ENCODE results near the gene VPS8.
"Not testable (repeated sequence)": the region's sequence is repeated elsewhere in the genome, so short reads cannot be mapped to it uniquely, and the experiment has no call there.

The VPS8 gene

GRCh38 chr3:184885112-184885511, 73.1 kb downstream of the VPS8 start:
- no peak for DNase-seq (ENCODE audit: extremely low read depth, low read depth)
- TF ChIP-seq CTCF (IDR thresholded peaks at IDR 0.05; ENCODE audit: low read depth, low read length, missing control alignments) = no peak
- H3K4me3 ChIP-seq (replicated peaks; ENCODE audit: low read depth, low read length) = no peak overlapping the region

DNA sequence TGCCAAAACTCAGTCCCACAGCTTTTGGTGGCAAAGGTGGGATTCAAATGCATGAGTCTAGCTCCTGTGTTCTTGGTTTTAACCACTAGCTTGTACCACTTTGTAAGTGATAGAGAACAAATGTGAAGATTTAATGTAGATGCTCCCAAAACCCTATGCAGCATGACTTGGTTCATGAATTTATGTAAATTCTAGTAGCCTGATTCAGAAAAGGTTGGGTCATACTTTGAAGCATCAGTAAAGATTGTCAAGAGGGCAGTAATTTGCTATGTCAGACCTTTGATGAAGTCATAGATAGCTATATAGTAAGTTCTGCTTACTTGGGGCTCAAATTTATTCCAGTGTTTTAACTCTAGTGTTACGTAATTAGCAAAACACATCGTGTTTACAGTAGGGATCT, 75.6 kb downstream of the VPS8 start:
- H3K4me3 ChIP-seq (replicated peaks; ENCODE audit: low read depth, low read length) = no peak overlapping the region
- no peak for TF ChIP-seq CTCF (IDR thresholded peaks at IDR 0.05; ENCODE audit: low read depth, low read length, missing control alignments)
- no peak for DNase-seq (ENCODE audit: extremely low read depth, low read depth)

- no peak for TF ChIP-seq CTCF (IDR thresholded peaks at IDR 0.05; ENCODE audit: low read depth, low read length, missing control alignments)
- H3K4me3 ChIP-seq (replicated peaks; ENCODE audit: low read depth, low read length) = no peak overlapping the region
- DNase-seq (ENCODE audit: extremely low read depth, low read depth) = no peak
Measured at GRCh38 chr3:184889312-184889904, 77.4 kb downstream of the VPS8 start.

- H3K4me3 ChIP-seq (replicated peaks; ENCODE audit: low read depth, low read length) = no peak overlapping the region
- DNase-seq (ENCODE audit: extremely low read depth, low read depth) = no peak
- TF ChIP-seq CTCF (IDR thresholded peaks at IDR 0.05; ENCODE audit: low read depth, low read length, missing control alignments) = no peak
Measured at GRCh38 chr3:184894051-184894450, 82.1 kb downstream of the VPS8 start.

DNA sequence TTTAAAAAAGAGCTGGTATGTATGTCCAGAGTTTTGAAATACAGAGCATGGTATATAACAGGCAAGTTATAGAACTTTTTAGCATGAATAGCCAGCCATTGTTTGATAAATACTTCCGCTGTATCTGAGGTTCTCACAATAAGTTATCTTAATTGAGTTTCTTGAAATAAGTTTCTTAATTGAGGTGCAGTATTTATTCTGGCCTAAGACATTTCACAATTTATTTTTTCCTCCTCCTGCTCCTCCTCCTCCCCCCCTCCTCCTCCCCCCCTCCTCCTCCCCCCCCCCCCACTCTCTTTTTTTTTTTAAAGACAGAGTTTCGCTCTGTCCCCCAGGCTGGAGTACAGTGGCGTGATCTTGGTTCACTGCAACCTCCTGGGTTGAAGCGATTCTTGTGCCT, 83.4 kb downstream of the VPS8 start:
- no peak for DNase-seq (ENCODE audit: extremely low read depth, low read depth)
- H3K4me3 ChIP-seq (replicated peaks; ENCODE audit: low read depth, low read length) = no peak overlapping the region
- no peak for TF ChIP-seq CTCF (IDR thresholded peaks at IDR 0.05; ENCODE audit: low read depth, low read length, missing control alignments)

DNA sequence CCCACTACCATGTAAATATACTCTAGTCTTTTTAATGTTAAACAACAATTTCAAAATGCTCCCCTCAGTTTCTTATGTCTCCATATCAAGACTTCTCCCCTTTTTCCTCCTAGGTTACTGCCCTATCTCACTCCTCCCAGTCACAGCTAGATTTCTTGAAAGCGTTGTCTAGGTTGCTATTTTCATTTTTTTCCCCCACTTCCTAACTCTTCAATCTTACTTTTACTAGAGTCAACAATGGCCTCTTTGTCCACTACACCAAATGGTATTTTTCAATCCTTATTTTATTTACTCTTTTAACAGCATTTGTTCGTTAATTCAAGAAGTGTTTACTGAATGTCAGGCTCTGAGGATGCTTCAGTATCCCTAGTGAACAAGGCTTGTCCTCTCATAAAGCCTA, 84.4 kb downstream of the VPS8 start:
- no peak for TF ChIP-seq CTCF (IDR thresholded peaks at IDR 0.05; ENCODE audit: low read depth, low read length, missing control alignments)
- H3K4me3 ChIP-seq (replicated peaks; ENCODE audit: low read depth, low read length) = no peak overlapping the region
- DNase-seq (ENCODE audit: extremely low read depth, low read depth) = no peak

GRCh38 chr3:184899953-184900595, 88.1 kb downstream of the VPS8 start:
- no peak for DNase-seq (ENCODE audit: extremely low read depth, low read depth)
- TF ChIP-seq CTCF (IDR thresholded peaks at IDR 0.05; ENCODE audit: low read depth, low read length, missing control alignments) = no peak
- no peak overlapping the region for H3K4me3 ChIP-seq (replicated peaks; ENCODE audit: low read depth, low read length)

DNA sequence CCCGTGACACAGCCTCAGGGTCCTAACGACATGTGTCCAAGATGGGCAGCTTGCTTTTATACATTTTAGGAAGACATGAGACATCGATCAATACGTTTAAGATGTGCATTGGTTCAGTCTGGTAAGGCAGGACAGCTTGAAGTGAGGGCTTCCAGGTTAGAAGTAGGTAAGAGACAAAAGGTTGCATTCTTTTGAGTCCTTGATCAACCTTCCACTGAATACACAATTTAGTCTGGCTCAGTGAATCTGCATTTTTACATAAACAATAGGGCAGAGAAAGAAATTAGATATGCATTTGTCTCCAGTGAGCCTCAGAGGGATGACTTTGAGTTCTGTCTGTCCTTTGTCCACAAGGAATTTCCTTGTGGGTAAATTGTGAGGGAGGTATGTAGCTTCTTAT, 95.1 kb downstream of the VPS8 start:
- DNase-seq (ENCODE audit: extremely low read depth, low read depth); H3K4me3 ChIP-seq (replicated peaks; ENCODE audit: low read depth, low read length): not testable (repeated sequence)
